ENCODE measurements around the gene ITPKC.
"Not testable (repeated sequence)": the region's sequence is repeated elsewhere in the genome, so short reads cannot be mapped to it uniquely, and the experiment has no call there.

Gene ITPKC

DNA sequence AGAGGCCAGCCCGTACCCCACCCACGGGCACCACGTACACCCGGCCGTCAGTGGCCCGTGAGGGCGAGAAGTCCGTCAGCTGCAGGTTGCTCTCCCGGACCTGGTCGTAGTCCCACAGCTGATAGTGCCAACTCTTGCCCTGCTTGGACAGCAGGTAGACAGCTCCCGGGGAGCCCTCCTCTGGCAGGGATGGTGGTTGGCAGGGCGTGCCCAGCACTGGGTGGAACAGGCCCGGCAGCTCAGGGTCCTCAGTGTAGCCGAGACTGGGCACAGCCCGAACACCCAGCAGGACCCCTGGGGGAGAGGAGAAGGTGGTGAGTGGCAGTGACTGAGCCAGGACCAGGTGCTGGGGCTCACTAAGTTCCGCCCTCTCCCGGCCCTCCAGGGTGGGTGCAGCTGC, 25.6 kb downstream of the ITPKC start:
- no peak for DNase-seq

DNA sequence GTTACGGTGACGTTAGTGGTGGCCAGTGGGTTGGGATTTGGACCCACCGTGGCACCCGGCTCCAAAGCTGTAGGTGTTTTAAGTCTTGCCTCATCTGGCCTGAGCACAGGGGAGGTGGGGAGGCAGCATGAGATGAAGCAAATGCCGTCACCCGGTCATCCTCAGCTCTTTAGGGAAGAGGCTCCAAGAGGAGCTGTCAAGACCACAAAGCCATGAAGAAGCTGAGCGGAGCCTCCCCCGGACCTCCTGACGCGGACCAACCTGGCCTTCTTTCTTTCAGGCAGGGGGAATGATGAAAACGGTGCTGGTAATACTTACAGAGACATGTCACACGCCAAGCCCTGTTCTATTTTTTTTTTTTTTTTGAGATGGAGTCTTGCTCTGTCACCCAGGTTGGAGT, 26.0 kb downstream of the ITPKC start:
- DNase-seq: no peak

DNA sequence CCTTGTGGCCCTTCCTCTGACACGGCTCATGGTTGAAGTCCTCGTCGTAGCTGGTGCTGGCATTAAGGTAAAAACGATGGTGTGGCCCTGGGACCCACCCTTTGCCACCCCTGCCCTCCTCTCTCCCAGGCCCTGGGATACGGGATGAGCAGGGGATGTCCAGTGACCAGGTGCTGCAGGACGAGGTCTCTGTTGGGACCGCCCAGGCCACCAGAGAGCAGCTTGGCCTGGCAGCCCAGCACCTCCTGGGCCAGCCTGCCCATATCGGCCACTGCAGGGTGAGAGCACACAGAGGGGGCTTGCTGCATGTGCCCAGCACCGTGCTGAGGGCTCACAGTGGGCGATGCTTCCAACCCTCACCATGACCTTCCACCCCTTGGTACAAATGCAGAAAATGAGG, 27.0 kb downstream of the ITPKC start:
- no peak for DNase-seq

DNA sequence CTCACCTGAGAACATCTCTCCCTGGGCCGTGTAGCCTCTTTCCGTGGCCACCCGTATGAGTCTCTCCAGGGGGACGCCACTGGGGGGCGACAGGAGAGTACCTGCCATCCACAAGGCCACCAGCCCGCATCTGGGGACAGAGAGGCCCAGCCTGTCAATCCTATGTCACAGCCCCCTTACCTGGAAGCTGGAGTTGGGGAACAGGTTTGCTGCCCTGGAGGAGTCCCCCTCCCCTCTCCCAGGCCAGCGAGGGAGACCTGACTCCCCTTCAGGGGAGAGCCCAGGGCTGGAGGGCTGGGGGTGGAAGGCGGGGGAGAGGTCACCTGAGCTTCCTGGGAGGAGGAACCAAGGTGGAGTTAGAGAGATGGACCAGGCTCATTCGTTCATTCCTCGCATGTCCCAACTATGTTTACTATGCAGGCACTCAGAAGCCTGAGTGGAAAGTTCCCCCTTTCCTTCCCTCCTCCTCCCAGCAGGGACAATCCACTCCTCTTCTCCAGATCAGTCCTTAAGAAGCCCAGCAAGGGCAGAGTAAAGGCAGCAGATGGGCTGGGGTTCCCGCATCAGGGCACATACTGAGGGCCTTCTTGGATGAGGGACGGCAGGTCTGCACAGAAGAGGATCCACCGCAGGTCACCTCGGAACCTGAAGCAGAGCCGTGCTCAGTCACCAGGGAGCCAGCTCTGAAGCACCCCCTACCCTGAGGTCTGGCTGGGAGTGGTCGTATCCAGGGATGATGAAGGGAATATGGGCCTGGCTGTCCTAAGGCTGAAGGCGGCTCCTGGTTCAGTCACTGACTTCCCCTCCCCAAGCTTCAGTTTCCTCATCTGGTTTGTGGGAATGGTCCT, 27.9 kb downstream of the ITPKC start:
- DNase-seq: peak; percentile 20

DNA sequence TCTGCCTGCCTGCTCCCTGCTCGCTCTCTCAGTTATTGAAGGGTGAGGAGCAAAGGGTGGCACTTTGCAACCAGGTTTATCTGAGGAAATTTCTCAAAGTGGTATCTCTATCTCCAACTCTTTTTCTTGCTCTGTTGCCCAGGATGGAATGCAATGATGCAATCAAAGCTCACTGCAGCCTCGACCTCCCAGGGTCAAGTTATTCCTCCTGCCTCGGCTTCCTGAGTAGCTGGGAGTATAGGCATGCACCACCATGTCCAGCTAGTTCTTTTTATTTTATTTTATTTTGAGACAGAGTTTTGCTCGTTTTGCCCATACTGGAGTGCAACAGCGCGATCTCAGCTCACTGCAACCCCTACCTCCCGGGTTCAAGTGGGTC, 28.5 kb downstream of the ITPKC start:
- DNase-seq: peak; percentile 73

DNA sequence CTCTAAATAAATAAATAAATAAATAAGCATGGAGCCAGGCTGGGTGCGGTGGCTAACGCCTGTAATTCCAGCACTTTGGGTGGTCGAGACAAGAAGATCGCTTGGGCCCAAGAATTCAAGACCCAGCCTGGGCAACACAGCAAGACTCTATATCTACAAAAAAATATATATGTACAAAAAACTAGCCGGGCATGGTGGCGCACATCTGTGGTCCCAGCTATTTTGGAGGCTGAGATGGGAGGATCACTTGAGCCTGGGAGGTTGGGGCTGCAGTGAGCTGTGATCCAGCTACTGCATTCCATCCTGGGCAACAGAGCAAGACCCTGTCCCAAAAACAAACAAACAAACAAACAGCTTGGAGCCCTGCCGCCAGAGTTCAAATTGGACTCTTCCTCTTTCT, 30.6 kb downstream of the ITPKC start:
- no peak for DNase-seq

DNA sequence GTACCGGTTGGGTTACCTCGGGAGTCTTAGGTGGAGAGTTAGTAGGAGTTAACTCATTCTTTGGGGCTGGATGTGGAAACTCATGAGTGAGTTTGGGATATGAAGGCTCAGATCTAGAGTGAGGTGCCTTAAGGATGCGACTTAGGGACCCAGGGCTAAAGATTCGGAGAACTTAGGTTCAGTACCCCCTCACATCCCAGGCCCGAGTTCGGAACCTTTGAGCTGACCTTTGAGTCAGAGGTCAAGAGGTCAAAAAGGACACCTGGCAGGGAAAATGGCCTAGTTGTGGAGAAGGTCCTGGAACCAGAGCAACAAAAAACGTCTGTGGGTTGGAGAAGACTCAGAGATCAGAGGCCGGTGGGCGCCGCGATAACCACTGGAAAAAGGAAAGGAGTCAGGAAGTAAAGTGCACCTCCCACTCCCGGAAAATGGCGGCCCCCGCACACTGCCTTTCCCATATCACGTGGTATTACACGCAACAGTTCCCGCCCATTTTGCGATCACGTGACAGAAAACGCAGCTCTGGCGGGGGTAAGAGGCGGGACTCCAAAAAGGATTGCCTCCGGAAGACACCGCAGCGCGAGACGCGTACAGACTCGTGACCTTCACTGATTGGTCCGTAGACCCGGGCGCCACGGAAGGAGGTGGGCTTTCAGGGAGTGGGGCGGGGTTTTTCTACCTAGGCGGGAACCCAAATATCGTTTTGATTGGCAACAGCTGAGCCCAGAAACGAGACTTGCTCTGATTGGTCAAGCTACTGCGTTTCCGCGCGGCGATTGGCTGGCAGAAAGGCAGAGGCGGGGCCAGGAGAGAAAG, 33.4 kb downstream of the ITPKC start, which contains the start of gene ACTMAP:
Gene ACTMAP, minus strand, starts transcription at position 420 of the 816 bp plus-strand sequence. CDS start 674 bp downstream, outside the sequence.
- DNase-seq: peak; percentile 100

DNA sequence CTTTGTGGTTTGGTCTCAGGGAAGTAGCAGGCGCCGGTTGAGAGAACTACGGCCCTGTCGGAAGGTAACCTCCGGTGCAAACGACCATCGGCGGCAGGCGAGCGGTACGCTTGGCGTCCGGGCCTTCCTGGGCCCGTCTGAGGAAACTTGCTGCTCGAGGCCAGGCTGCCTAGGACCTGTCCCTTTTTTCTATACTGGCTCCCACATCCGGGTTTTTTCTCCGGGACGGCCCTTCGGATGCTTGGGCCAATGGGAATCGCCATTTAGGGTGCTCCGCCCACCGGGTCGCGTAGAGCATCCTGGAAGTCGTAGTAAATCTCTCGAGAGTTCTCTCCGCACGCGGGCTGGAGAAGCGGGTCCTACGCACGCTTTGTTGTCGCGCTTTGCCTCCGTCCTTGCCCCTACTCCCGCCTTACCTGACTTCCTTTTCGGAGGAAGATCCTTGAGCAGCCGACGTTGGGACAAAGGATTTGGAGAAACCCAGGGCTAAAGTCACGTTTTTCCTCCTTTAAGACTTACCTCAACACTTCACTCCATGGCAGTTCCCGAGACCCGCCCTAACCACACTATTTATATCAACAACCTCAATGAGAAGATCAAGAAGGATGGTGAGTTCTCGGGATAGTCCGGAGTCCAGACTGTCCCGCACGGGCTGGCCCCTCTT, 34.1 kb downstream of the ITPKC start, which contains the start of gene SNRPA:
Gene SNRPA, plus strand, starts transcription at position 330 of the 664 bp plus-strand sequence. Its CDS starts 206 bp downstream, at position 536.
- peak; percentile 98 for DNase-seq

DNA sequence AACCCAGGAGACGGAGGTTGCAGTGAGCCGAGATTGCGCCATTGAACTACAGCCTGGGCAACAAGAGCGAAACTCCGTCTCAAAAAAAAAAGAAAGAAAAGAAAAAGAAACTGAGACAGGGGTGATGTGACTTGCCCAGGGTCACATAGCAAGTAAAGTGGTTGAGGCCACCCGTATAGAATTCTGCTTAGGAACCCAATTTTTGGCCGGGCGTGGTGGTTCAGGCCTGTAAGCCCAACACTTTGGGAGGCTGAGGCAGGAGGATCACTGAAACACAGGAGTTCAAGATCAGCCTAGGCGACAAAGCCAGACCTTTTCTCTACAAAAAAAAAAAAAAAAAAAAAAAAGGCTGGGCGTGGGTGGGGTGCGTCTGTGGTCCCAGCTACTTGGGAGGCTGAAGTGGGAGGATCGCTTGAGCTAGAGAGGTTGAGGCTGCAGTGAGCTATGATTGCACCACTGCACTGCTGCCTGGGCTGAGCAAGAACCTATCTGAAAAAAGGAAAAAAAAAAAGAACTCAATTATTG, 35.4 kb downstream of the ITPKC start:
- no peak for DNase-seq

DNA sequence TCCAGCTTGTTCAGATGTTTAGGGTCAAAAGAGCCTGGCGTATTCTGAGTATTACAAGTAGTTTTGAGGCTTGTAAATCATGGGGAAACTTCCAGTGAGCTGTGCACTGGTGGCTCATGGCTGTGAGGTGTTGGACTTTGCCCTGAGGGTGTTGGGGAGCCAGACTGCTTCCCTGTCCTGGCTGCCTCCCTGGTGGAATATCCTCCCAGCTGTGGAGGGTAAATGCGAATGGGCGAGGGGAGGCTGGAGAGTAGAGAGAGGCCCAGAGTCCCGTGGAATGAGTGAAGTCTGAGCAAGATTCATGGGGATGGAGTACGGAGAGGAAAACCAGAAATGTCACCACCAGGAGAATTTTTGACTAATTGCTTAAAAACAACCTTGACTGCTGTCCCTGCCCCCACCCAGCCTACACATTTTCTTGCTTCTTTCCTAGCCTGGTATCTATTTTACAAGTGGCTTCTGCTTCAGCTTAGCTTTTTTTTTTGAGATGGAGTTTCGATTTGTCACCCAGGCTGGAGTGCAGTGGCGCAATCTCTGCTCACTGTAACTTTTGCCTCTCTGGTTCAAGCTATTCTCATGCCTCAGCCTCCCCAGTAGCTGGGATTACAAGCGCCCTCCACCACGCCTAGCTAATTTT, 37.8 kb downstream of the ITPKC start:
- DNase-seq: no peak

DNA sequence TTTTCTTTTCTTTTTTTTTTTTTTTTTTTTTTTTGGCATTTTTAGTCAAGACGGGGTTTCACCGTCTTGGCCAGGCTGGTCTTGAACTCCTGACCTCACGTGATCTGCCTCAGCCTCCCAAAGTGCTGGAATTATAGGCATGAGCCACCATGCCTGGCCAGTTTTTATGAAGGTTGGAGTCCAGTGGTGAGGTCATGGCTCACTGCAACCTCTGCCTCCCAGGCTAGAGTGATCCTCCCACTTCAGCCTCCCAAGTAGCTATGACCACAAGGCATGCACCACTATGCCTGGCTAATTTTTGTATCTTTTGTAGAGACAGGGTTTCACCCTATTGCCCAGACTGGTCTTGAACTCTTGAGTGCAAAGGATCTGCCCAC, 38.3 kb downstream of the ITPKC start:
- no peak for DNase-seq

DNA sequence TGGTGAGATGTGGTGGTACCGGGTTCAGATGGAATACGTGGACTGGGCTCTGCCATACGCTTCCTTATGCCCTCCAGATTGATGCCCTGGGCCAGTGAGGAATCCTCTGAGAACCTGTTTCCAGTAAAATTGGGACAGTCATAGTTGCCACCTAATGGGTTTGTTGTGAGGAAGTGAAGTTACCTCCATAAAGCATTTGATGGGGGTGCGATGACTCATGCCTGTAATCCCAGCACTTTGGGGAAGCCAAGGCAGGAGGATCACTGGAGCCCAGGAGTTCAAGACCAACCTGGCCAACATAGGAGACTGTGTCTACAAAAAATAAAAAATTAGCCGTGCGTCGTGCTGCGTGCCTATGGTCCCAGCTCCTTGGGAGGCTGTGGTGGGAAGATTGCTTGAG, 38.9 kb downstream of the ITPKC start:
- DNase-seq: no peak

DNA sequence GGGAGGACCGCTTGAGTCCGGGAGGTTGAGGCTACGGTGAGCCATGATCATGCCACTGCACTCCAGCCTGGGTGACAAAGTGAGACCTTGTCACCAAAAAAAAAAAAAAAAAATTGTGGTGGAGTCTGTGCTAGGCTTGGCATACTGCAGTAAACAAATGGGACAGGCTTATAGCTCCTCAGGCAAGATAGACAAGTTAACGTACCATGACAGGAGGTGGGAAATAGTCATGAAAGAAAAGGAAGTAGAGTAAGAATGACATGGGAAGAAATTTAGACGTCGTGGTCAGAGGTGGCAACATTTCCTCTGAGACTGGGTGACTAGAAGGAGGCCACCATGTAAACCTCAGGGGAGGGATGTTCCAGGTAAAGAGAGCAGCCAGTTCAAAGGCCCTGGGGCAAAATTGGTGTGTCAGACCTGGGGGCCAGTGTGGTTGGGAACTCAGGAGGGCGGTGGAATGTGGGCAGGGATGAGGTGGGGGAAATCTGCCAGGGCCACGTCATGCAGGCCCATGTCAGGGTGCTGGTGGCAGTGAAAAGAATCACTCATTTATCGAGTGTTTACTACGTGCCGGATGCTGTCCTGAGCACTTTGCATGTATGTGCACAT, 39.7 kb downstream of the ITPKC start:
- no peak for DNase-seq

DNA sequence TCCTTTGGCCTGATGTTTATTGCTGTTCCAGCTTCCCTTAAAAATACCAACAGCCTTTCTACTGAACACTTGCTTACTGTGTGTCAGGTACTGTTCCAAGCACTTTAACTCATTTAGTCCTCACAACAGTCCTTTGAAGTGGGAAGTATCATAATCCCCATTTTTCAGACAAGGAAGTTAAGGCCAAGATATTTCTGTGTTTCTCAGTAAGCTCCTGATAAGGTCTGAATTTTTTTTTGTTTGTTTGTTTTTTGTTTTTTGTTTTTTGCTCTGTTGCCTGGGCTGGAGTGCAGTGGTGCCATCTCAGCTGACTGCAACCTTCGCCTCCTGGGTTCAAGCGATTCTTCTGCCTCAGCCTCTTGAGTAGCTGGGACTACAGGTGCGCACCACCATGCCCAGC, 41.6 kb downstream of the ITPKC start:
- no peak for DNase-seq

DNA sequence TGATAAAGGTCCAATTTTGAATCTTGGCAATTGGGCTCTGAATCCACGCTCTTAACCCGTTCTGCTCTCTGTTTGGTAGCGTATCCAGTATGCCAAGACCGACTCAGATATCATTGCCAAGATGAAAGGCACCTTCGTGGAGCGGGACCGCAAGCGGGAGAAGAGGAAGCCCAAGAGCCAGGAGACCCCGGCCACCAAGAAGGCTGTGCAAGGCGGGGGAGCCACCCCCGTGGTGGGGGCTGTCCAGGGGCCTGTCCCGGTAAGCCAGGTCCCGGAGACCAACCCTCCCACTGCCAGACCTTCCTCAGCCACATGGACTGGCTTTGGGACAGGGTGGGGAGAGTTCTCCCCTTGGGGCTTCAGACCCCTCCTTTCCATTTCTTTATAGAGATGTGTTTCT, 42.4 kb downstream of the ITPKC start:
- DNase-seq: no peak

DNA sequence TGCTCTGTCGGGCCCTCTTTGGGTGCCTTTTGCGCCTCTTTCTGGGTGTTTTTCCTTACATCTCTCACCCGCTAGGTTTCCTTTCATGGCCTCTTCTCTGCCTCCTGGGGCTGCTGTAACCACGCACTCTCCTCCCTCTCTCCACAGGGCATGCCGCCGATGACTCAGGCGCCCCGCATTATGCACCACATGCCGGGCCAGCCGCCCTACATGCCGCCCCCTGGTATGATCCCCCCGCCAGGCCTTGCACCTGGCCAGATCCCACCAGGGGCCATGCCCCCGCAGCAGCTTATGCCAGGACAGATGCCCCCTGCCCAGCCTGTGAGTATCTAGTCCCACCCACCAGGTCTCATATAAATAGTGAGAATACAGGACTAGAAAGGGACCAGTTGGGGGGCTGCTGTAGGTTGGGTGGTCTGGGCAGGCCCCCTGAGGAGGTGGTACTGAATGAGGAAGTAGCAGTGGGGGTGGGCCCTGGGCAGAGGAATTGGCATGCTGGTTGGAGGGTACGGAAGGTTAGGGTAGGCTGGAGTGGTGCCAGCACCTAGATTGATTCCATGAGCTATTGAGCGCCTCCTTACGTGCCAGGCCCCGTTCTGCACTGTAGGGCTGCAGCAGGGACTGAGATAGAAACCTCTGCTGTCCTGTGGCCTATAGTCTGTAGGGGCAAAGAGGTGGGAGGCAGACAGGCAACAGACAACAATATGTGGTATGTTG, 46.0 kb downstream of the ITPKC start:
- DNase-seq: no peak

DNA sequence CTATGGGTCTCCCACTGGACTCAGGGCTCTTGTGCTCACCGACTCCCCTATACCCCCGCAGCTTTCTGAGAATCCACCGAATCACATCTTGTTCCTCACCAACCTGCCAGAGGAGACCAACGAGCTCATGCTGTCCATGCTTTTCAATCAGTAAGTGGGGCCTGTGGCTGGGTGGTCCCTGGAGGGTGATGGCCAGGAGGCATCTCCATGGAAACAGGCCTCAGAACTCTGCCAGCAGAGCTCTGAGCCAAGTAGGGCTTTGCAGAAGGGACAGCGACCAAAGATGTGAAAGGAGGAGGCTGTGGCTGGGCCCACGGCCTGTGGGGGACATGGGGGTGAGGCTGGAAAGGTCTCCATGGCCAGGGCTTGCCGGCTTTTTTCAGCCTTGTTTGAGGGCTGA, 46.6 kb downstream of the ITPKC start:
- no peak for DNase-seq

DNA sequence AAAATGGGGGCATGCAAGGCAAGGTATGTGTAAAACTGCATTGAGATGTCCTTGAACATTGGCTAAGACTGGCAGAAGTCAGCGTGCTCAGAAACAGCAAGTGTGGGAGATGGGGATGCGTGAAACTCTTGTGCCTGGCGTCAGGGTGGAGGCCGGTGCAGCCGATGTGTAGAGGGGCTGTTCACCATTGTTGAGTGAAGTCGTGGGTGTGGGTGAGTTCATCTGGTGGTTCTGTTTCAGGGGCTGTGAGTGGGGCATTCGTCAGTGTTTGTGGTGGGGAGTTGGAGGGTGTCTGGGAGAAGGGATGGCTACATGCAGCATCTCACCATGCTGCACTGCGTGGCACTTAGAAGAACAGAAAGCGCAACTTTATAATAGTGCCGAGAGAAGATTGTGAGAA, 47.1 kb downstream of the ITPKC start:
- DNase-seq: no peak

DNA sequence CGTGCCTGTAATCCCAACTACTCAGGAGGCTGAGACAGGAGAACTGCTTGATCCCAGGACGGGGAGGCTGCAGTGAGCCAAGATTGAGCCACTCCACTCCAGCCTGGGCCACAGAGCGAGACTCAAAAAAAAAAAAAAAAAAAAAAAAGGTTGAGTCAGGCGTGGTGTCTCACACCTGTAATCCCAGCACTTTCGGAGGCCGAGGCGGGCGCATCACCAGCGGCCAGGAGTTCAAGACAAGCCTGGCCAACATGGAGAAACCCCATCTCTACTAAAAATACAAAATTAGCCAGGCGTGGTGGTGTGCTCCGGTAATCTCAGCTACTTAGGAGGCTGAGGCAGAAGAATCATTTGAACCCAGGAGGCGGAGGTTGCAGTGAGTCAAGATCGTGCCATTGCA, 49.5 kb downstream of the ITPKC start:
- not testable (repeated sequence) for DNase-seq

DNA sequence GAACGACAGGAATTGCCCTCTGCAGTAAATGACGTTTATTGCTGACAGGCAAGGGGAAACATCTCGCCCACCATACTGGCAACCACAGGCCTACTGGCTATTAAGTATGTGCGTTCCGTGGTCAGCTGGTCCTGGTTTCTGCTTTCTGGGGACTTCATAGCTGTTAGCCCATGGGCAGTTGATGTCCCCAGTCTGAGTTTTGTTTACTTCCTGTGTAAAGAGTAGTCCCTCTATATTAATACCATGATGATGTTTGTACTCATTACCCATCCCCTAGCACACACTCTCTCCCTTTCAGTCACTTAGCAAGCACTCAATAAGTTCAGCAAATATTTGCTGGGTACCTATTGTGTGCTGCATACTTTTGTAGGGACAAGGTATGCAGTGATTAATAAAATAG, 52.0 kb downstream of the ITPKC start:
- DNase-seq: no peak

Measured in fibroblast of skin of scalp (primary cell).